Uterus (tissue), 4 donors: ENCODE results near the gene MAD1L1. TPM values are rescaled to one million over a fixed set of nuclear protein-coding genes. Genes with fewer than 3 reads are reported as not detected.

Source experiments
- DNase-seq, 2 donors: peaks; one replicate each; pipeline ENCODE4 v3.0.0-alpha.2; 2019 to 2020
- H3K27ac ChIP-seq, 2 donors: fragments of 200-600 bp; sonication (generic); 1 replicate in 1 of 2; 2 replicates in 1 of 2; pipeline ENCODE4 v1.5.1; 2016 to 2018
- H3K27me3 ChIP-seq, 2 donors: fragments of 200-600 bp; sonication (generic); one replicate each; pipeline ENCODE4 v1.5.1; 2018 to 2019; ENCODE audit warnings: control low read depth in 1 of 2
- H3K36me3 ChIP-seq, 2 donors: fragments of 200-600 bp; sonication (generic); one replicate each; pipeline ENCODE4 v1.5.1; 2019; ENCODE audit warnings: control low read depth in 1 of 2
- H3K4me1 ChIP-seq, 2 donors: fragments of 200-600 bp; sonication (generic); one replicate each; pipeline ENCODE4 v1.5.1; 2018 to 2019; ENCODE audit warnings: control low read depth in 1 of 2
- H3K4me3 ChIP-seq, 2 donors: fragments of 200-600 bp; sonication (generic); 1 replicate in 1 of 2; 2 replicates in 1 of 2; pipeline ENCODE4 v1.5.1; 2018 to 2019; ENCODE audit warnings: mild to moderate bottlenecking in 1 of 2
- H3K9me3 ChIP-seq, 2 donors: fragments of 200-600 bp; sonication (generic); one replicate each; pipeline ENCODE4 v1.5.1; 2019; ENCODE audit warnings: control low read depth in 1 of 2
- CTCF ChIP-seq, 4 experiments: fragments of 200-600 bp in 2 of 4; fragments of 450-650 bp in 2 of 4; sonication (generic) in 2 of 4; IDR thresholded peaks; one replicate each; pipeline ENCODE4 v1.5.1; 2016 to 2019; ENCODE audit warnings: antibody characterized with exemption in 4 of 4, mild to moderate bottlenecking in 2 of 4, moderate library complexity in 1 of 4
- POLR2A ChIP-seq, 2 donors: fragments of 450-650 bp; IDR thresholded peaks; one replicate each; pipeline ENCODE4 v1.6.1; 2016; ENCODE audit warnings: antibody characterized with exemption in 2 of 2, mild to moderate bottlenecking in 1 of 2, moderate library complexity in 1 of 2
- intact Hi-C: fragments of 100-400 bp; cut with DNase I; formaldehyde crosslinking; loops from one replicate; pipeline ENCODE4 v1.15.1; 2023; ENCODE audit warnings: low total_unique reads
- total RNA-seq, 4 donors: library from RNA; depleted of rRNA in 3 of 4; stranded (reverse); fragments of >200 nt in 3 of 4; gene quantifications; one replicate each; pipeline versions ENCODE4 v1.1.0 to v1.2.4, GENCODE V29; 2014 to 2023
- donor health status: DM: yes; HTN: yes; CAD: no.

MAD1L1 gene
- total RNA-seq, 4 donors from 2014 or later, result 13.3 to 37.4 (median 33.1) TPM

GRCh38 chr7:2025188-2025587 lies 207.6 kb downstream of the MAD1L1 start:
- Histone ChIP-seq H3K36me3 (no peaks in the 10 kb centered on the region), H3K27ac (no peak overlapping the region), H3K4me1 (no peaks in the 10 kb centered on the region), H3K4me3 (no peak overlapping the region), H3K27me3 (no peaks in the 10 kb centered on the region), H3K9me3 (peaks cover 0 to 6% of the 10 kb centered on the region in 2 donors)
- no peak for TF ChIP-seq CTCF (IDR thresholded peaks at IDR 0.05)
- TF ChIP-seq POLR2A (IDR thresholded peaks at IDR 0.05), result no peak
- intact Hi-C loops, result no loop called here
- no peak for DNase-seq

- H3K27ac ChIP-seq, result no peak overlapping the region
- H3K27me3 ChIP-seq, result no peaks in the 10 kb centered on the region
- H3K9me3 ChIP-seq, result peaks cover 0 to 6% of the 10 kb centered on the region in 2 donors
- H3K36me3 ChIP-seq, result no peaks in the 10 kb centered on the region
- no peaks in the 10 kb centered on the region for H3K4me1 ChIP-seq
- H3K4me3 ChIP-seq, result no peak overlapping the region
- intact Hi-C loops, result no loop called here
- no peak for DNase-seq
- TF ChIP-seq POLR2A (IDR thresholded peaks at IDR 0.05) (no peak), CTCF (IDR thresholded peaks at IDR 0.05) (no peak)
These were observed 208.2 kb downstream of the MAD1L1 start for GRCh38 chr7:2024567-2024918.

GRCh38 chr7:2023877-2024566 lies 208.7 kb downstream of the MAD1L1 start:
- TF ChIP-seq POLR2A (IDR thresholded peaks at IDR 0.05), result no peak
- TF ChIP-seq CTCF (IDR thresholded peaks at IDR 0.05), result no peak
- Histone ChIP-seq H3K27ac (no peak overlapping the region), H3K27me3 (no peaks in the 10 kb centered on the region), H3K4me1 (no peaks in the 10 kb centered on the region), H3K36me3 (no peaks in the 10 kb centered on the region), H3K9me3 (peaks cover 0 to 6% of the 10 kb centered on the region in 2 donors), H3K4me3 (no peak overlapping the region)
- no peak for DNase-seq
- intact Hi-C loops, result no loop called here

GRCh38 chr7:2022737-2023250 lies 210.0 kb downstream of the MAD1L1 start:
- DNase-seq, result no peak
- Histone ChIP-seq H3K4me3 (no peak overlapping the region), H3K36me3 (no peaks in the 10 kb centered on the region), H3K27me3 (no peaks in the 10 kb centered on the region), H3K4me1 (no peaks in the 10 kb centered on the region), H3K9me3 (peaks cover 0 to 6% of the 10 kb centered on the region in 2 donors), H3K27ac (no peak overlapping the region)
- intact Hi-C loops, result no loop called here
- TF ChIP-seq POLR2A (IDR thresholded peaks at IDR 0.05) (no peak), CTCF (IDR thresholded peaks at IDR 0.05) (no peak)

- no peaks in the 10 kb centered on the region for H3K27me3 ChIP-seq
- TF ChIP-seq CTCF (IDR thresholded peaks at IDR 0.05) (no peak), POLR2A (IDR thresholded peaks at IDR 0.05) (no peak)
- intact Hi-C loops, result no loop called here
- H3K4me3 ChIP-seq, result no peak overlapping the region
- H3K27ac ChIP-seq, result no peak overlapping the region
- no peaks in the 10 kb centered on the region for H3K36me3 ChIP-seq
- no peaks in the 10 kb centered on the region for H3K4me1 ChIP-seq
- peaks cover 0 to 6% of the 10 kb centered on the region in 2 donors for H3K9me3 ChIP-seq
- no peak for DNase-seq
These were observed 210.7 kb downstream of the MAD1L1 start for GRCh38 chr7:2022021-2022409.
